ENCODE measurements around the gene CCN5. TPM values are rescaled to one million over a fixed set of nuclear protein-coding genes. Genes with fewer than 3 reads are reported as not detected.

The CCN5 gene
- total and polyA plus RNA-seq, 2 experiments from 2014 or later, result 23.6 to 47.3 TPM

- no peak overlapping the region for H3K4me2 ChIP-seq (ENCODE audit: unreplicated experiment)
- H2AFZ ChIP-seq, result no peak overlapping the region
- no peaks in the 10 kb centered on the region for H3F3A ChIP-seq (ENCODE audit: insufficient read depth)
- in situ Hi-C loops (cut with MboI), result loop anchor here (10.0 kb wide), 1 partner anchor 117 kb away; no protein-coding TSS in a partner anchor
- 63 to 81% methylated on average over 3 of the region's 3 CpGs for WGBS, 2 experiments (ENCODE audit: low coverage in 1 of 2, low lambda C conversion rate in 2 of 2, missing lambda C conversion rate in 2 of 2)
- TF ChIP-seq EZH2phosphoT487 (IDR thresholded peaks at IDR 0.05; ENCODE audit: insufficient read depth, low read depth) (no peak), EZH2 (IDR thresholded peaks at IDR 0.05; ENCODE audit: insufficient read depth, poor library complexity, severe bottlenecking) (no peak)
- no peak overlapping the region for H3K9ac ChIP-seq
- H3K4me3 ChIP-seq, result no peak overlapping the region
- peaks cover 7% of the 10 kb centered on the region for H3K27me3 ChIP-seq (replicated peaks; ENCODE audit: insufficient read depth)
- no peak overlapping the region for H3K27ac ChIP-seq
- H4K20me1 ChIP-seq (ENCODE audit: insufficient read depth), result no peaks in the 10 kb centered on the region
- no peaks in the 10 kb centered on the region for H3K79me2 ChIP-seq (ENCODE audit: insufficient read depth)
- DNase-seq, result peak; percentile 34
- no peaks in the 10 kb centered on the region for H3K36me3 ChIP-seq (ENCODE audit: low read depth)
- no peaks in the 10 kb centered on the region for H3K9me3 ChIP-seq (ENCODE audit: low read depth)
- H3K9me2 ChIP-seq (ENCODE audit: insufficient read depth), result no peaks in the 10 kb centered on the region
- H3K4me1 ChIP-seq (ENCODE audit: insufficient read depth), result no peaks in the 10 kb centered on the region
Measured at GRCh38 chr20:44748005-44748370, 32.8 kb downstream of the CCN5 start.

GRCh38 chr20:44750081-44750805 is 35.1 kb downstream of the CCN5 start:
- H2AFZ ChIP-seq, result no peak overlapping the region
- DNase-seq, result no peak
- no peaks in the 10 kb centered on the region for H3K4me1 ChIP-seq (ENCODE audit: insufficient read depth)
- no peaks in the 10 kb centered on the region for H3K36me3 ChIP-seq (ENCODE audit: low read depth)
- no peak overlapping the region for H3K9ac ChIP-seq
- in situ Hi-C loops (cut with MboI), result no loop called here
- no peak for TF ChIP-seq EZH2 (IDR thresholded peaks at IDR 0.05; ENCODE audit: insufficient read depth, poor library complexity, severe bottlenecking)
- no peak for TF ChIP-seq EZH2phosphoT487 (IDR thresholded peaks at IDR 0.05; ENCODE audit: insufficient read depth, low read depth)
- no peak overlapping the region for H3K4me2 ChIP-seq (ENCODE audit: unreplicated experiment)
- H3K4me3 ChIP-seq, result no peak overlapping the region
- WGBS, 2 experiments (ENCODE audit: low coverage in 1 of 2, low lambda C conversion rate in 2 of 2, missing lambda C conversion rate in 2 of 2), result 67 to 73% methylated on average over 64 to 73 of the region's 73 CpGs
- H3F3A ChIP-seq (ENCODE audit: insufficient read depth), result no peaks in the 10 kb centered on the region
- no peaks in the 10 kb centered on the region for H3K79me2 ChIP-seq (ENCODE audit: insufficient read depth)
- H3K9me3 ChIP-seq (ENCODE audit: low read depth), result no peaks in the 10 kb centered on the region
- H3K27me3 ChIP-seq (replicated peaks; ENCODE audit: insufficient read depth), result peaks cover 9% of the 10 kb centered on the region
- H3K9me2 ChIP-seq (ENCODE audit: insufficient read depth), result no peaks in the 10 kb centered on the region
- no peaks in the 10 kb centered on the region for H4K20me1 ChIP-seq (ENCODE audit: insufficient read depth)
- no peak overlapping the region for H3K27ac ChIP-seq

GRCh38 chr20:44752099-44752931 is 37.1 kb downstream of the CCN5 start:
- Histone ChIP-seq H4K20me1 (ENCODE audit: insufficient read depth) (no peaks in the 10 kb centered on the region), H3K27me3 (replicated peaks; ENCODE audit: insufficient read depth) (peaks cover 9% of the 10 kb centered on the region), H3K79me2 (ENCODE audit: insufficient read depth) (no peaks in the 10 kb centered on the region), H3K4me2 (ENCODE audit: unreplicated experiment) (no peak overlapping the region), H3K9me2 (ENCODE audit: insufficient read depth) (no peaks in the 10 kb centered on the region), H3K4me3 (no peak overlapping the region), H3K9ac (no peak overlapping the region), H3K36me3 (ENCODE audit: low read depth) (no peaks in the 10 kb centered on the region), H3K9me3 (ENCODE audit: low read depth) (no peaks in the 10 kb centered on the region), H3K27ac (no peak overlapping the region), H3F3A (ENCODE audit: insufficient read depth) (no peaks in the 10 kb centered on the region), H3K4me1 (ENCODE audit: insufficient read depth) (no peaks in the 10 kb centered on the region), H2AFZ (no peak overlapping the region)
- WGBS, 2 experiments (ENCODE audit: low coverage in 1 of 2, low lambda C conversion rate in 2 of 2, missing lambda C conversion rate in 2 of 2), result 54 to 58% methylated on average over 17 of the region's 17 CpGs
- in situ Hi-C loops (cut with MboI), result no loop called here
- TF ChIP-seq EZH2phosphoT487 (IDR thresholded peaks at IDR 0.05; ENCODE audit: insufficient read depth, low read depth) (no peak), EZH2 (IDR thresholded peaks at IDR 0.05; ENCODE audit: insufficient read depth, poor library complexity, severe bottlenecking) (no peak)
- no peak for DNase-seq

- in situ Hi-C loops (cut with MboI), result no loop called here
- no peak overlapping the region for H2AFZ ChIP-seq
Measured at GRCh38 chr20:44754554-44754953, 39.4 kb downstream of the CCN5 start.

More at GRCh38 chr20:44754554-44754953, 39.4 kb downstream of the CCN5 start:
- Histone ChIP-seq H3K9me2 (ENCODE audit: insufficient read depth) (no peaks in the 10 kb centered on the region), H3K27me3 (replicated peaks; ENCODE audit: insufficient read depth) (peaks cover 12% of the 10 kb centered on the region), H3K36me3 (ENCODE audit: low read depth) (no peaks in the 10 kb centered on the region), H3K9me3 (ENCODE audit: low read depth) (no peaks in the 10 kb centered on the region), H3K4me3 (no peak overlapping the region), H3K4me2 (ENCODE audit: unreplicated experiment) (no peak overlapping the region), H3K4me1 (ENCODE audit: insufficient read depth) (no peaks in the 10 kb centered on the region), H3F3A (ENCODE audit: insufficient read depth) (no peaks in the 10 kb centered on the region), H4K20me1 (ENCODE audit: insufficient read depth) (no peaks in the 10 kb centered on the region), H3K79me2 (ENCODE audit: insufficient read depth) (no peaks in the 10 kb centered on the region), H3K27ac (no peak overlapping the region), H3K9ac (no peak overlapping the region)
- 47 to 48% methylated on average over 7 of the region's 7 CpGs for WGBS, 2 experiments (ENCODE audit: low coverage in 1 of 2, low lambda C conversion rate in 2 of 2, missing lambda C conversion rate in 2 of 2)
- no peak for TF ChIP-seq EZH2phosphoT487 (IDR thresholded peaks at IDR 0.05; ENCODE audit: insufficient read depth, low read depth)
- no peak for TF ChIP-seq EZH2 (IDR thresholded peaks at IDR 0.05; ENCODE audit: insufficient read depth, poor library complexity, severe bottlenecking)
- DNase-seq, result no peak
